Fibroblast of lung (primary cell): Measurements from ENCODE around the gene MCRIP2. TPM values are rescaled to one million over a fixed set of nuclear protein-coding genes. Genes with fewer than 3 reads are reported as not detected.

ENCODE experiments used
- DNase-seq, 2 donors: peaks; one replicate each; pipeline versions ENCODE4 v3.0.0 to v3.0.0-alpha.2; 2010; ENCODE audit warnings: low read depth in 2 of 2
- H2AFZ ChIP-seq: 2 replicates; pipeline ENCODE4 v1.5.1; 2012; ENCODE audit warnings: low read length, control low read depth, inconsistent platforms
- H3K27ac ChIP-seq: 2 replicates; pipeline ENCODE4 v1.5.1; 2011; ENCODE audit warnings: low read length, control low read depth; ENCODE audit not compliant: insufficient read depth
- H3K27me3 ChIP-seq: 2 replicates; pipeline ENCODE4 v1.5.1; 2011; ENCODE audit warnings: mild to moderate bottlenecking, low read length; ENCODE audit not compliant: control insufficient read depth, insufficient read depth
- H3K36me3 ChIP-seq: 2 replicates; pipeline ENCODE4 v1.5.1; 2011; ENCODE audit warnings: low read length; ENCODE audit not compliant: control insufficient read depth, insufficient read depth
- H3K4me1 ChIP-seq: 2 replicates; pipeline ENCODE4 v1.5.1; 2011; ENCODE audit warnings: low read length; ENCODE audit not compliant: control insufficient read depth, insufficient read depth; ENCODE audit errors: extremely low read depth
- H3K4me2 ChIP-seq: 2 replicates; pipeline ENCODE4 v1.5.1; 2011; ENCODE audit warnings: low read length, control low read depth; ENCODE audit not compliant: insufficient read depth; ENCODE audit errors: extremely low read depth
- H3K4me3 ChIP-seq, 4 experiments: fragments of 200-600 bp in 1 of 4; sonication (generic) in 1 of 4; replicated peaks in 1 of 4; 2 replicates each; pipeline ENCODE4 v1.5.1; 2011 to 2016; ENCODE audit warnings: low read length in 4 of 4, low read depth in 3 of 4, mild to moderate bottlenecking in 3 of 4, control low read depth in 2 of 4, inconsistent platforms in 1 of 4, mixed read lengths in 1 of 4; ENCODE audit not compliant: insufficient read depth in 1 of 4; ENCODE audit errors: control extremely low read depth in 1 of 4
- H3K79me2 ChIP-seq: 2 replicates; pipeline ENCODE4 v1.5.1; 2012; ENCODE audit warnings: mild to moderate bottlenecking, low read length, inconsistent platforms; ENCODE audit not compliant: control insufficient read depth, insufficient read depth
- H3K9ac ChIP-seq: 2 replicates; pipeline ENCODE4 v1.5.1; 2011; ENCODE audit warnings: mild to moderate bottlenecking, low read length, control low read depth; ENCODE audit not compliant: insufficient read depth
- H3K9me3 ChIP-seq: 2 replicates; pipeline ENCODE4 v1.5.1; 2012; ENCODE audit warnings: low read depth, low read length; ENCODE audit not compliant: control insufficient read depth, insufficient read depth
- H4K20me1 ChIP-seq: 2 replicates; pipeline ENCODE4 v1.5.1; 2011; ENCODE audit warnings: low read length; ENCODE audit not compliant: control insufficient read depth, insufficient read depth; ENCODE audit errors: extremely low read depth
- EZH2 ChIP-seq: IDR thresholded peaks from 2 replicates; pipeline ENCODE4 v1.5.1; 2012; ENCODE audit warnings: low read length, control low read depth, mild to moderate bottlenecking; ENCODE audit errors: missing control alignments
- polyA plus RNA-seq, 2 donors: library from polyadenylated mRNA; depleted of rRNA in 1 of 2; stranded (reverse) in 1 of 2; unstranded in 1 of 2; fragments of >200 nt; gene quantifications; 2 replicates each; pipeline ENCODE4 v1.2.1, GENCODE V29; 2011 to 2012; ENCODE audit warnings: missing spikeins in 1 of 2
- total RNA-seq: library from RNA; depleted of rRNA; stranded (reverse); fragments of >200 nt; gene quantifications from 2 replicates; pipeline ENCODE4 v1.2.1, GENCODE V29; 2014
- TF ChIP-seq, protein P1 (sequence below), 2 donors: IDR thresholded peaks in 1 of 2; conservative IDR thresholded peaks in 1 of 2; 1 replicate in 1 of 2; 2 replicates in 1 of 2; pipeline ENCODE4 v1.5.1; 2011 to 2012; ENCODE audit warnings: low read length in 2 of 2, control low read depth in 1 of 2, inconsistent platforms in 1 of 2, low read depth in 1 of 2, mild to moderate bottlenecking in 1 of 2

Gene MCRIP2
- total and polyA plus RNA-seq, 2 donors (not counting 1 experiment from before 2014, with no cell fraction given), result 2.8 to 18.0 TPM

DNA sequence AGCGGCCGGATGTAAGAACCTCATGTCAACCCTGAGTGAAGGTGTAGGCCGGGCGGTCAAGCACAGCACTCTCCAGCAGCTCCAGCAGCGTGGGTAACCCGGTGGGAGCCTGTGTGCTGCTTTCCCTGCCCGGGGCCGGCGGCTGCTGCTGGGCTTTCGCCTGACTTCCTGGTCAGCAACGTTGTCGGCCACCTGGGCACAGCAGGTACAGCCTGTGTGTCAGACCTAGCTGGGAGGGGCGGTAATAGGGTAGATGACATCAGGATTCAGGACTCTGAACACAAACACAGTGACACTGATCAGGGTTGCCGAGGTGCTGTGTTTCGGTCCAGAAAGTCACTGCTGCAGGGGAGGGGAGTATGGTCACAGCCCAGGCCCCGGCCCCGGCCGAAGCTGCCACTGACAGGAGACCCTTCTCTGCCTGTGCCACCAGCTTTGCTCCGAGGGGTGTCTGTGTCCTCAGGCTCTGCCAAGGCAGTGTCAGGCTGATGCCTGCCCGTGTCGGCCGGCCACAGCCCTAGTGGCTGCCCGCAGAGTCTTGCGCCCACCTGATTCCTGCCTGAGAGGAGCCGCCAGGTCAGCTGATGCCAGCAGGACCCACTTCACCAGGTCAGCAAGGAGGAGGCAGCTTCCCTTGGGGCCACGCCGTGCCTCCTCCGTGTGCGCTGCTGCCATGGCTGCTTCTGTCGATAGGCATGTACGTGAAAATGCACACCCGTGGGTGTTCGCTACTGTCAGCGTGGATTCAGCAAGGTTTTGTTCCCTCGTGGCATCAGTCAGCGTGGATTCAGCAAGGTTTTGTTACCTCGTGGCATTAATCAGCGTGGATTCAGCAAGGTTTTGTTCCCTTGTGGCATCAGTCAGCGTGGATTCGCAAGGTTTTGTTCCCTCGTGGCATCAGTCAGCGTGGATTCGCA is 42.5 kb upstream of the MCRIP2 start:
- no peaks in the 10 kb centered on the region for H3K27me3 ChIP-seq
- no peaks in the 10 kb centered on the region for H3K4me1 ChIP-seq
- no peak overlapping the region for H3K27ac ChIP-seq
- TF ChIP-seq EZH2, result no peak
- TF ChIP-seq, protein P1, sequence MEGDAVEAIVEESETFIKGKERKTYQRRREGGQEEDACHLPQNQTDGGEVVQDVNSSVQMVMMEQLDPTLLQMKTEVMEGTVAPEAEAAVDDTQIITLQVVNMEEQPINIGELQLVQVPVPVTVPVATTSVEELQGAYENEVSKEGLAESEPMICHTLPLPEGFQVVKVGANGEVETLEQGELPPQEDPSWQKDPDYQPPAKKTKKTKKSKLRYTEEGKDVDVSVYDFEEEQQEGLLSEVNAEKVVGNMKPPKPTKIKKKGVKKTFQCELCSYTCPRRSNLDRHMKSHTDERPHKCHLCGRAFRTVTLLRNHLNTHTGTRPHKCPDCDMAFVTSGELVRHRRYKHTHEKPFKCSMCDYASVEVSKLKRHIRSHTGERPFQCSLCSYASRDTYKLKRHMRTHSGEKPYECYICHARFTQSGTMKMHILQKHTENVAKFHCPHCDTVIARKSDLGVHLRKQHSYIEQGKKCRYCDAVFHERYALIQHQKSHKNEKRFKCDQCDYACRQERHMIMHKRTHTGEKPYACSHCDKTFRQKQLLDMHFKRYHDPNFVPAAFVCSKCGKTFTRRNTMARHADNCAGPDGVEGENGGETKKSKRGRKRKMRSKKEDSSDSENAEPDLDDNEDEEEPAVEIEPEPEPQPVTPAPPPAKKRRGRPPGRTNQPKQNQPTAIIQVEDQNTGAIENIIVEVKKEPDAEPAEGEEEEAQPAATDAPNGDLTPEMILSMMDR (conservative IDR thresholded peaks at IDR 0.05 in 1 of 2, IDR thresholded peaks at IDR 0.05 in 1 of 2; ENCODE audit: low read depth in 1 of 2, low read length in 2 of 2), result no peak
- H3K9ac ChIP-seq, result no peak overlapping the region
- no peak overlapping the region for H2AFZ ChIP-seq
- H3K36me3 ChIP-seq, result no peaks in the 10 kb centered on the region
- no peak for DNase-seq
- H3K9me3 ChIP-seq, result no peaks in the 10 kb centered on the region
- H3K4me3 ChIP-seq, result no peak overlapping the region
- no peak overlapping the region for H3K4me2 ChIP-seq
- H3K79me2 ChIP-seq, result peaks cover 7% of the 10 kb centered on the region
- H4K20me1 ChIP-seq, result no peaks in the 10 kb centered on the region

DNA sequence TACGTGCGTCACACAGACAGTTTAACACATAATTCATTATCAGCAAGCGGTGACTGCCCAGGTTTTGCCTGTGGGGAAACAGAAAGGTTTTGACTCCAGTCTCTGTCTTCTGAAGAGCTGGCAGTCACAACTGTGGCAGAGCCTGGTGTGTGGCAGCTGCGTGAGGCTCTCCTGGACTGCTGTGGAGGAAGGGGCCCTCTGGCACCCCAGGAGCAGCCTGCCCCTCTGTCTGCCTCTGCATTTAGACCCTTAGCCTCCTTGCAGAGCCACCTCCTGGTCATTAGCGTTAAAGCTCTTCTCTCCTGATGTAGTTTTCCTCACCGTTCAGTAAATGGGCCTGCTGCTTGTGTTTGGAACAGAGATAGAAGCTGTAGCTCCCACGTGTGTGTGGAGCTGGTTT is 40.8 kb upstream of the MCRIP2 start:
- Histone ChIP-seq H3K4me2 (no peak overlapping the region), H3K79me2 (peaks cover 2% of the 10 kb centered on the region), H3K9me3 (no peaks in the 10 kb centered on the region), H3K27me3 (no peaks in the 10 kb centered on the region), H3K4me1 (no peaks in the 10 kb centered on the region), H3K4me3 (no peak overlapping the region), H3K27ac (no peak overlapping the region), H3K9ac (no peak overlapping the region), H4K20me1 (no peaks in the 10 kb centered on the region), H3K36me3 (no peaks in the 10 kb centered on the region), H2AFZ (no peak overlapping the region)
- no peak for TF ChIP-seq EZH2
- TF ChIP-seq, protein P1 (conservative IDR thresholded peaks at IDR 0.05 in 1 of 2, IDR thresholded peaks at IDR 0.05 in 1 of 2; ENCODE audit: low read depth in 1 of 2, low read length in 2 of 2), result peak in 1 of 2 donors; percentile 21
- DNase-seq, result peak in 1 of 2 donors; percentile 12

GRCh38 chr16:603933-604332 is 37.7 kb upstream of the MCRIP2 start:
- no peaks in the 10 kb centered on the region for H3K9me3 ChIP-seq
- H3K4me2 ChIP-seq, result no peak overlapping the region
- H3K4me3 ChIP-seq, result no peak overlapping the region
- H3K9ac ChIP-seq, result no peak overlapping the region
- no peaks in the 10 kb centered on the region for H3K79me2 ChIP-seq
- no peaks in the 10 kb centered on the region for H3K27me3 ChIP-seq
- TF ChIP-seq, protein P1 (conservative IDR thresholded peaks at IDR 0.05 in 1 of 2, IDR thresholded peaks at IDR 0.05 in 1 of 2; ENCODE audit: low read depth in 1 of 2, low read length in 2 of 2), result no peak
- TF ChIP-seq EZH2, result no peak
- no peak overlapping the region for H2AFZ ChIP-seq
- no peaks in the 10 kb centered on the region for H3K4me1 ChIP-seq
- DNase-seq, result no peak
- H3K36me3 ChIP-seq, result no peaks in the 10 kb centered on the region
- no peak overlapping the region for H3K27ac ChIP-seq
- no peaks in the 10 kb centered on the region for H4K20me1 ChIP-seq
